ENCODE data around the gene PTGDR2.

PTGDR2 gene

DNA sequence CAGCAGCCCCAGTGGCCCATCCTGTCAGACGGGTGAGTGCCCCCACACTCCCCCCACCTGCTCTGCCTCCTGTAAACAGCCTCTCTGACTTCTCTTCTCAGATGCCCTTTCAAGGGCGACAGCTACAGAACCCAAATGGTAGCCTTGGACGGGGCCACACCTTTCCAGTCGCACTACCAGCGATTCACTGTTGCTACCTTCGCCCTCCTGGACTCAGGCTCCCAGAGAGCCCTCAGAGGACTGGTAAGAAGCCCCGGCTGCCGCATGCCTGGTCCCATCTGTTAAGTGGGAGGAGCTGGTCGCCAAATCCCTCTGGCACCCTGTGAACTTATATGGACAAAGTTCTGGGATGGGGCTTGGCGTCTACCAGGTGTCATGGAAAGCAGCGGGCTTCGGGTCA lies 17.8 kb upstream of the PTGDR2 start:
- DNase-seq, result no peak

DNA sequence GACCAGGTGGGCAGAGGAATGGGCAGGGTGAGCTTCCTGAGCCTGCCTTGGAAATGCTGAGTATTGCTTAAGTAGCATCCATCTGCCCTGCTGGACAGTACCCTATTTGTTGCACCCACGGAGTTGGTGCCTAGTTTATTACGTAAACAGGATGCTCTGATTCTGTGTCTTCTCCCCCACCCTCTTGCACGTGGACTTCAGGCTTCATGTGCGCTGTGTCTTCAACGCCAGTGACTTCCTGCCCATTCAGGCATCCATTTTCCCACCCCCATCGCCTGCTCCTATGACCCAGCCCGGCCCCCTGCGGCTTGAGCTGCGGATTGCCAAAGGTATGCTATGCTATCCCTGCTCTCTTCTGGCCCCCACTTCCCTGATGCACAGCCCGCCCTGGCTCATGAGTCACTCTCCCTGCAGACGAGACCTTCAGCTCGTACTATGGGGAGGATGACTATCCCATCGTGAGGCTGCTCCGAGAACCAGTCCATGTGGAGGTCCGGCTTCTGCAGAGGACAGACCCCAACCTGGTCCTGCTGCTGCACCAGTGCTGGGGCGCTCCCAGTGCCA lies 17.3 kb upstream of the PTGDR2 start:
- DNase-seq, result no peak

DNA sequence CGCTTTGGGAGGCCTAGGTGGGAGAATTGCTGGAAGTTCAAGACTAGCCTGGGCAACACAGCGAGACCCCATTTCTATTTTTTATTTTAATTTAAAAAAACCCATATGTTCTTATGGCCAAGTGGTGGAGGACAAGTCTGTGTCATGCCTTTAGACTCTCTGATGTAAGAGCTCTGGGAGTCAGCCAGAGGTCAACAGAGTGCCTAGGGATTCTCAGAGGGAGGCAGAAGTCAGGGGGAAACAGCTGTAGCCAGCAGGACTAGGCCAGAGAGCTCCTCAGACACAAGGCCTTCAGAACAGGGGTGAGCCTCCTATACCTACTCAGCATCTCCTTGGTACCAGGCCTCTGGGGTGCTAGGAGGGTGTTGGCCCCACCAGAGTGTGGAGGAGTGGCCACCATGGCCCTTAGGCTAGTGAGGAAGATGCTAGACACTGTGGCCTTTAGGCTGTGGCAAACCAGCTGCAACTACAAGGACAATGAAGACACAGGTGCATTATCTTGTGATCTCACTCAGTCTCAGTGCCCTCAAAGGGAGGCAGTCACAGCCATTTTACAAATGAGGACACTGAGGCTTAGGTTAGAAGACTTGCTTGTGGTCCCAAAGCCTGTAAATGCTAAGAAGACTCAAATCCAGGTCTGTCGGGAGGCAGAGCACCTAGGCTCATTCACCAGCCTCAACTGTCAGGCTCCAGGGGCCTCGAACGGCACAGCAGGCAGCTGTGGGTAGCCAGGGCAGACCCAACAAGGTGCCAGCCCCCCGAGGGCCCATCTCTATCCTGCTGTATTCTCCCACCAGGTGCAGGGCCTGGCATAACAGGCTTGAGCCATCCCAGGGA lies 16.6 kb upstream of the PTGDR2 start:
- DNase-seq, result no peak

DNA sequence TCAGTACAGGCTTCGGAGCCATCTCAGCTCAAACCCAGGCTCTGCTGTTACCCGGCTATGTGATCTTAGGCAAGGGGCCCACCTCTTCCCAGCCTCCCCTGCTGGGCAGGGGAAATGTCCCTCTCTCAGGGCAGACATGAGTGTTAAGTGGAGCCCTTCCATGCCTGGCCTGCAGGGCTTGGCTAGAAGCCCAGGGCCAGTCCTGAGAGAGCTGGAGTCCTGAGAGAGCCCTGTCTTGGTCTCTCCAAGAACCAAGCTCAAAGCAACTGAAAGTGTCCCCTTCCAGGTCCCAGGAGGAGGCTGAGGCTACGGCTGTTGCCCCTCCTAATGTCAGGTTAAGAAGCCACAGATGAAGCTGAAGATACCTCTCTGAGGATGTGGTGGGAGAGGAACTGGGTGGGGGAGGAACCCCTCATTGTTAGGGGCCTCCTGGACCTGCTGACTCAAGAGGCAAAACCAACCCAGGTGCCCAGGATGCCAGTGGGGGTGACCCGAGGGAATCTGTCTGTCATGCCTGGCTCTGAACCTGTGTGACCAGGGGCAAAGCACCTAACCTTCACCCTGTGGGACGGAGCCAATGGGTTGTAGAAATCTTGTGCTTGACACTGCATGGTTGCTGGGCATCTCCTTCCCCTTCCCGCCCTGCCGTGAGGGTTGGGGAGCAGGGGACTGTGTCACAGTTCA lies 15.8 kb upstream of the PTGDR2 start:
- no peak for DNase-seq

DNA sequence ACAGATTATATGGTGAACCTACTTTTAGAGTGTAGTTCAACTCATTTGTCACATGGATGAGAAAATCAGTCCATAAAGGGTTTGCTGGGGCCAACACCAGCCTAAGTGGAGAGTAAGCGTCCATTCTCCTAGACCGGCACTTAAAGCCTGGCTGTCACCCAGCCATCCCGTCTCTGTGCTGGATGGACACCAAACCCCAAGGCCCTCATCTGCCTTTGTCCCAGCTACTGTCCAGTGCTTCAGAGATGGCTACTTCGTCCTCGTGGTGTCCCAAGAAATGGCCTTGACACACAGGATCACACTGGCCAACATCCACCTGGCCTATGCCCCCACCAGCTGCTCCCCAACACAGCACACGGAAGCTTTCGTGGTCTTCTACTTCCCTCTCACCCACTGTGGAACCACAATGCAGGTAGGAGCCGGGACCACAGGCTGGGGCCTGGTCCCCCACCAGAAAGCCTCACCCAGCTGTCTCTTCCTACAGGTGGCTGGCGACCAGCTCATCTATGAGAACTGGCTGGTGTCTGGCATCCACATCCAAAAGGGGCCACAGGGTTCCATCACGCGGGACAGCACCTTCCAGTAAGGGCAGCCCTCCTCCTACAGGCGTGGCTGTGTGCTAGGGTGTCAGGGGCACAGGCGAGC lies 15.1 kb upstream of the PTGDR2 start:
- DNase-seq, result no peak

DNA sequence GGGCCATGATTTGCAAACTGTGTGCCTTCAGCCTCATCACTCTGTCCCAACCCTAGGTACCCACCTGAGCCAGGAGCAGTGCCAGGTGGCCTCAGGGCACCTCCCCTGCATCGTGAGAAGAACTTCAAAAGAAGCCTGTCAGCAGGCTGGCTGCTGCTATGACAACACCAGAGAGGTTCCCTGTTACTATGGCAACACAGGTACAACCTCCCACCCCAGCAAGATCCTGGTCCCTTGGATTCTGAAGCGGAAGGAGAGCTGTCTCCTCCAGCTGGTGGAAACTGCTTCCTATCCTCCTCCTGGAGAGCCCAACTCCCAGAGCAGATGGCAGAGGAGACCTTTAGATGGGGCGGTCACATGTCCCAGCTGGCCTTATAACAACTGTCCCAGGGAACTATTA lies 14.5 kb upstream of the PTGDR2 start:
- DNase-seq, result no peak

DNA sequence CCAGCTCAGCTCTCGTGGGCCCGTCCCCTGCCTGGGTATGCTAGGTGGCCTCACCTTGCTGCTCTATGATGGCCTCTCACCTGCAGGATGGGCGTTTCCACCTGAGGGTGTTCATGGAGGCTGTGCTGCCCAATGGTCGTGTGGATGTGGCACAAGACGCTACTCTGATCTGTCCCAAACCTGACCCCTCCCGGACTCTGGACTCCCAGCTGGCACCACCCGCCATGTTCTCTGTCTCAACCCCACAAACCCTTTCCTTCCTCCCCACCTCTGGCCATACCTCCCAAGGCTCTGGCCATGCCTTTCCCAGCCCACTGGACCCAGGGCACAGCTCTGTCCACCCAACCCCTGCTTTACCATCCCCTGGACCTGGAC lies 13.7 kb upstream of the PTGDR2 start:
- no peak for DNase-seq

DNA sequence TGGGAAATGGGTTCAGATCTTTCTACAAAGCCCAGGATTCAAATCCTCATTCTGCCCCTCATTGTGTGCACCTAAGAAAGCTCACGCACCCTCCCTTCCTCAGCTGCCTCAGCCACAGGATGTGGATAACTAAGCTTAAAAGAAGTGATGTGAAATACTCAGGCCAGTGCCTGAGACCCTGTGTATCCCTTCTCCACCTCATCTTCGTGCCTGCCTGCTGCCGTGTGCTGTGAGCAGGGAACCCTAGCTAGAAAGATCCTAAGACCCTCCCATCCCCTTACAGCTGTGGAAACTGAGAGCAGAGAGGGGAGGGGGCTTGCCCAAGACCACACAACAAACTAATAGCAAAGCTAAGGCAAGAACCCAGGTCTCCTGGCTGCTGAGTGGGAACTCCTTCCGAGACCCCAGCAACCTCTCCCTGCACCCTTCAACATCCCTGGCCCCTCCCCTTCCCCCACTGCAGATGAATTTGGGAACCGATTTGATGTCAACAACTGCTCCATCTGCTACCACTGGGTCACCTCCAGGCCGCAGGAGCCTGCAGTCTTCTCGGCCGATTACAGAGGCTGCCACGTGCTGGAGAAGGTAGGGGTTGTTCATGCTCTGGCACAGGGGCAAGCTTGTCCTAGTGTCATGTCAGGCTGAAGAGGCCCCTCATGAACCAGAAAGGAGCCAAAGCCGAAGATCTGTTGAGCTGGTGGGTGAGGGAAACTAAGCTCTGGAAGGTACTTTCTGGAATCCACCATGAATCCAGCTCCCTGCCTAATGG lies 13.1 kb upstream of the PTGDR2 start:
- DNase-seq, result no peak

DNA sequence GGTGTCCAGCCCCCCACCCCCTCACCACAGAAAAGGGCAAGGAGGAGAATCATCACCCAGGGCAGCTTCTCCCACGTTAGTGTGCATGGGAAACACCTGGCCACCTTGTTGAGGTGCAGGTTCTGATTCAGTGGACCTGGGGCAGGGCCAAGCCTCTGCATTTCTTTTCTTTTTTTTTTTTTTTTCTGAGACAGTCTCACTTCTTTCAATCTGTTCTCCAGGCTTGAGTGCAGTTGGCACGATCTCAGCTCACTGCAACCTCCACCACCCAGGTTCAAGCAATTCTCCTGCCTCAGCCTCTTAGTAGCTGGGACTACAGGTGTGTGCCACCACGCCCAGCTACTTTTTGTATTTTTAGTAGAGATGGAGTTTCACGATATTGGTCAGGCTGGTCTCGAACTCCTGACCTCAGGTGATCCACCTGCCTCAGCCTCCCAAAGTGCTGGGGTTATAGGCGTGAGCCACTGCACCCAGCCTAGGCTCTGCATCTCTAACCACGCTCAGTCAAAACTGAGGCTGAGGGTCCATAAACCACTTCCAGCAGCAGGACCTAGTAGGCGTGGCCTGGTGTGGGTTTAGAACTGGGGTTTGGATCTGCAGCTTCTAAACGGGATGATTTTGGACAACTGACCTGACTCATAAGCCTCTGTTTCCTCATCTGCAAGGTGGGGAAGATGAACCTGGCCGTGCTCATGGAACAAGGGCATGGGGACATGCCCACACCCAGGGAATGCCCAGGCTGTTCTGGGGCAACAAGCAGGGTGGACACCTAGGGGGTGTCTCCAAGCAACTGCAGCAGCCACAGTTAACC lies 12.3 kb upstream of the PTGDR2 start:
- no peak for DNase-seq

DNA sequence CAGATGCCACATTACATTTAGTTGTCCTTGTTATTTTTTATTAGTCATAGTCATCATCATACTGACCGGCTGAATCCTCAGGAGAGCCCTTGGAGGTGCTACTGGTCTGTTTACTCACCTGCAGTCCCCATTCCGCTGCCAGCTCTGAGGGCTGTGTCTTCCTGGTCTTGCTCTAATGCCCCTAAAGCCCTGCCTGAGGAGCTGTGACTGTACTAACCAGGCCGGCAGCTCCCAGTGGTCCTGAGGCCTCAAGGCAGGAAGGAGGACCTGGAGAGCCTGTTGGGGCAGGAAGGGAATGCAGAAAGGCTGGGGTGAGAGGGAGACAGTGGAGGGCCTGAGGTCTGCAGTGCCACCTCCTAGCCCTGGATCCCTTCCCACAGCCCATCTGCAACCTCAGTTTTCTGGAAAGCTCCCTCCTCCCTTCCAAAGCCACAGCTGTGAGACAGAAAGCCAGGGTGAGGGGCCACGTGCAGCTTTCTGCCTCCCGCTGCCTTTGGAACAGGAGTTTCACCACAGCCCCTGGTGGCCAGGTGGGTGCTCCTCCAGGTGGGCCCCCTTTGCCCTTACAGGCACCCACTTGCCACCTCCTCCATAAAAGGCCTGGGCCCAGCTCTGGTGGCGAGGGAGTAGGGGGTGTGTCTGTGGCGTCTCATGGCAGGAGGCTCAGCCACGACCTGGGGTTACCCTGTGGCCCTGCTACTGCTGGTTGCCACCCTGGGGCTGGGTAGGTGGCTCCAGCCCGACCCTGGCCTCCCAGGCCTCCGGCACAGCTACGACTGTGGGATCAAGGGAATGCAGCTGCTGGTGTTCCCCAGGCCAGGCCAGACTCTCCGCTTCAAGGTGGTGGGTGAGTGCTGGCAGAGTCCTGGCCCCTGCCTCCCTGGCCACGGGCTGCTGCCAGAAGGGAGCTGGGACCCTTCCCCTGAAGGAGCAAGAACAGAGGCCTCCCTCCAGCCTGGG lies 11.4 kb upstream of the PTGDR2 start, which contains the start of gene ZP1:
TSS of gene ZP1 (plus strand) at position 632 of the 960 bp plus-strand sequence. CDS start at position 652, 20 bp downstream.
- DNase-seq, result peak; percentile 26

DNA sequence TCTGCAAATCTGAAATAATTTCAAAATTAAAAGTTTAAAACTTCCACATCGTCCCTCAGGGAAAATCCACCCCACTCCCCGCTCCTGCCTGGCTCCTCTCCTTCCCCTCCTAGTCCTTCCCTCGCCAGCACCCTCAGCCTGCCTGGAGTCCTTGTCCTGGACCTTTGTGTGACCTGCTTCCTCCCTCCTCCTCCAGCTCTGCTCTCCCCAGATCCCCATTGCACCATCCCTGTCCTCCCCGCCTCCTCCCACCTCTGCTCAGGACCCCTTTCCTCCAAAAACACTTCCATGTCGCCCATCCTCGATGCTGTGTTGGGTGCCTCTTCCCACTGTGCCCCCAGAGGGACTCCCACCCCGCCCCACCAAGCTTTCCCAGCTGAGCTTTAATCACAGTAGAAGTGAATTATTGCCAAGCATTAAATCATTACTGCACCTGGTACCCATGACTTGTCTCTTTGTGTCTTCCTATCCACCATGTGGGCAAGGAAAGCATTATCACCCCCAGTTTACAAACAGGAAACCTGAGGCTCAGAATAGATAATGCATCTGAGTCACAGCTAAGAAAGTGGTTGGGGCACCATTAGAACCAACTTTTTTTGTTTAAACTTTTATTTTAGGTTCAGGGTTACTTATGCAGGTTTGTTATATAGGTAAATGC lies 9.2 kb upstream of the PTGDR2 start:
- DNase-seq, result no peak

DNA sequence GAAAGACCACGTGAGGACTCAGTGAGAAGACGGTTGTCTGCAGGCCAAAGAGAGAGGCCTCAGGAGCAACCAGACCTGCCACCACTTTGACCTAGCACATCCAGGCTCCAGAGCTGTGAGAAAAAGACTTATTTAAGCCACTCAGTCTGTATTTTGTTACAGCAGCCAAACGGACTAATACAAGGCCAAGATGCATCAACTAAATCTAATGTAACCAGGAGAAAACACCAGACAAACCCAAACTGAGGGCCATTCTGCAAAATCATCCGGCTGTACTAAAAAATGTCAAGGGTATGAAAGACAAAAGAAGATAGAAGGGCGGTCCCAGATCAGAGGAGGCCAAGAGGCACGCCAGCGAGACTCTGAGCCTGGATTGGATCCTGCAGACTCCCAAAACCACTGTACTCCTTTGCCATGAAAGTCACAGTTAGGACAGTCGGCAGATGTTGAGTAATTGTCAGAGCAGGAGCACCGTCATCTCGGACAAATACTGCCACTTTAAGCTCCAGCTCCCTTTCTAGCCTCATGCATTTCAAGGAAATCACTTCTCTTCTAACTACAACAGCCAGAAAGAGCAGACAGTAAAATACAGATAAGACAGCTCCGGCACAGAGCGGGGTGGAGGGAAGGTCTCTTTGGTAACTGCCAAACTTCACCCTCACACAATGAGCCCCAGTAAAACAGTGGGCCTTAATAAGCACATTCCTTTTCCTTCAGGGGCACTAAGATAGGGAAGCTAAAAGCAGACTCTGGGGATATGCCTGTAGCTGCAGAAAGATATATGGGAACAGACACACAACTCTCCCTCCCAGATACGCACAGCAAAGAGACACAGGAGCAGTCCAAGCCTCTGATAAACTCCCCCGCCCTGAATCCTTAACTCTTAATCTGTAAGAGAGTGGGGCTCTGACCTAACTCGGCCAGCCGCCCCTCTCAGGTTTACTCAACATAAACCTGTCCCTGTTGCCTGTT lies 8.1 kb upstream of the PTGDR2 start:
- DNase-seq, result no peak

DNA sequence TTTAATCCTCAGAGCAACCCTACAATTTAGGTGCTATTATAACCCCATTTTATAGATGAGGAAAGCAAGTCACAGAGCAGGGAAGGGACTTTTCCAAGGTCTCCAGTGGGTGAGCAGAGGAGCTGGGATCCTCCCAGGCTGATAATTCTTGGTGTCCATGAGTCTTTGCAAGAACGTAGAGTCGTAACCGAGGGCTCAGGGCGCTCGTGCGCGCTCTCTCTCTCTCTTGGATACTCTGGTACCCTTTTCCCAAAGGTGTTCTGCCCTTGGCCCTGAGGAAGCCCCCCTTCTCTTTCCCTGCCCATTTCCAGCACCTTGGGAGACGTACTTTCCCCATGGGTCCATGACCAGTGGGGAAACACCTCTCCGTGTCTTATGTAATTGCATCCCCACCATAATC lies 6.4 kb upstream of the PTGDR2 start:
- DNase-seq, result no peak

DNA sequence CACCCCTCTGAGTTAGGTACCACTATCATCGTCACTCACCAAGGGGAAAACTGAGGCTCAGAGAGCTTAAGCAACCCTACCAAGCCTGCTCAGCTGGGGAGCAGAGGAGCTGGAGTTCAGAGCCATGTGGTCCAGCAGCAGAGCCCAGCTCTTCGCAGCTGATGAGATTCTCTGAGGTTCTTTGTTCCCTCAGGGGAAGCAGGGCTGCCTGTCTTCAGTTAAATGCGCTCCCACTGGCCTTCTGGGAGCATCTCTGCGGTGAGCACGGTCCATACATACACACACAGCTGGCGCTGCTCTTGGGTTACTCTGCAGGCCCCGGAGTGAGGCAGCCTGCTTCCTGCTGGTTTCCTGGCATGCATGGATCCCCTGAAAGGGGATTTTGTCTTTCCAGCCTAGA lies 5.2 kb upstream of the PTGDR2 start:
- no peak for DNase-seq

DNA sequence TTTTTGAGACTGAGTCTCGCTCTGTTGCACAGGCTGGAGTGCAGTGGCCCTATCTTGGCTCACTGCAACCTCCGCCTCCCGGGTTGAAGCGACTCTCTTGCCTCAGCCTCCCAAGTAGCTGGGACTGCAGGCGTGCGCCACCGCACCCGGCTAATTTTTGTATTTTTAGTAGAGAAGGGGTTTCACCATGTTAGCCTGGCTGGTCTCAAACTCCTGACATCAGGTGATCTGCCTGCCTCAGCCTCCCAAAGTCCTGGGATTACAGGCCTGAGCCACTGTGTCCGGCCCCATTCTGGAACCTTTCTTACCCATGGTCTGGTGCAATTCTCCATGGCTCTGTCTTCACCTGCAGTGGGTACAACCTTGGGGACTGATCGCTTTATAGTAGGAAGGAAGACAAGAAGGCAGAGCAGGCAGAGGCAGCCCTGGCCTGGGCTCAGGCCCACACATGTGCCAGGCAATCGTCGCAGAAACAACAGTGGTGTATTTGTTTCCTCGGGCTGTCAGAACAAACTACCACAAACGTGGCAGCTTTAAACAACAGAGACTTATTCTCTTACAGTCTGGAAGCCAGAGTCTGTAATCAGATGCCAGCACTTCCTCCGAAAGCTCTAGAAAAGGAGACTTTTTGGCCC lies 4.0 kb upstream of the PTGDR2 start:
- no peak for DNase-seq

DNA sequence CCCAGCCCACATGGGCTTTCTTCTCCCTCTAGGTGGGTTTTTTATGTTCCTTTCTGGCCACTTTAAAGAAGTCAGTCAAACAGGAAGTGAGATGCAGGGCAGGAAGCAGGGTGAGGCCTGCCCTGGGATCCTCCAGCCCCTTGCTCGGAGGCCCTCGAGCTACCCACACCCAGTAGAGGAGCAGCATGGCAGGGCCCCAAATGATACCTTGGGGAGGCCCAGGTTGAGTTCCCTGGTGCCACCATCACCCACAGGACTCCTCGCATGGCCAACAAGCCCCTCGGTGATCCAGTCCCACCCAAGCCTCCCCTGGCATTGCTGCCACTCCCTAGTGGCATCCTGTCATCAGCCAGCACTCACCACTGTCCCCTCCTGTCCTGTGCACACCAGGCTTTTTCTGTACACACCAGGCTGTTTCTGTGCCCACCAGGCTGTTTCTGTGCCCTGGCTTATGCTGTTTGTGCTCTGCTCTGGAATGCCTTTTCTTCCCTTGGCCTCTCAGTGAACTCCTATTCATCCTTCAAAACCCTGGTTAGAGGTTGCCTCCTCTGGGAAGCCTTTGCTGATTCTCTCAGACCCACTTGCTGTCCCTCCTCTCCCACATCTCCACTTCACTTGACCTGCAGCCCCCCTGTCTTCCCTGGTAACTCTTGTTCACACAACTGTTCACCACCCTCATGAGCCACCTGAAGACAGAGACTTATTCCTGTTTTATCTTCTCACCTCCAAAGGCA lies 3.1 kb upstream of the PTGDR2 start:
- no peak for DNase-seq

DNA sequence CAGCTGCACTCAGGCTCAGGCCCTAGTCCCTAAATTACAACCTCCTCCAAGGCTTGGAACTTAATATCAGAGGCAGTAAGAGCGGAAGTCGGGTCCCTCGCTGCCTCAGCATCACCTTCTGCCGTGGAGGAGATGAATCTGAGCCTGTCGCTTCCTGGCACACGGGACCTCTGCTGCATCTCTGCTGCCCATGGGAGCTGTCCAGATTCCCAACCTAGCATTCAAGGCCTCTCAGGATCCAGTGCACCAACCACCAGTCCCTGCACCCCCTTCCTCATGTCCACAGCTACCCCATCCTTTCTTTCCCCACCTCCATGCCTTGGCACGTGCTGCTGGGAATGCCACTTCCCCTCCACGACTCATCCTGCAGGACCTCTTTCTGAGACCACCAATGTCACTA lies 2.5 kb upstream of the PTGDR2 start:
- no peak for DNase-seq

Measured in SHP77 treated with DMSO at 0.1 percent for 48 hours (cell line).